Uterus (tissue), 4 donors: Measurements from ENCODE around the gene PTPRN. TPM values are rescaled to one million over a fixed set of nuclear protein-coding genes. Genes with fewer than 3 reads are reported as not detected.

Source experiments
- DNase-seq, 2 donors: peaks; one replicate each; pipeline ENCODE4 v3.0.0-alpha.2; 2019 to 2020
- H3K27ac ChIP-seq, 2 donors: fragments of 200-600 bp; sonication (generic); 1 replicate in 1 of 2; 2 replicates in 1 of 2; pipeline ENCODE4 v1.5.1; 2016 to 2018
- H3K27me3 ChIP-seq, 2 donors: fragments of 200-600 bp; sonication (generic); one replicate each; pipeline ENCODE4 v1.5.1; 2018 to 2019; ENCODE audit warnings: control low read depth in 1 of 2
- H3K36me3 ChIP-seq, 2 donors: fragments of 200-600 bp; sonication (generic); one replicate each; pipeline ENCODE4 v1.5.1; 2019; ENCODE audit warnings: control low read depth in 1 of 2
- H3K4me1 ChIP-seq, 2 donors: fragments of 200-600 bp; sonication (generic); one replicate each; pipeline ENCODE4 v1.5.1; 2018 to 2019; ENCODE audit warnings: control low read depth in 1 of 2
- H3K4me3 ChIP-seq, 2 donors: fragments of 200-600 bp; sonication (generic); 1 replicate in 1 of 2; 2 replicates in 1 of 2; pipeline ENCODE4 v1.5.1; 2018 to 2019; ENCODE audit warnings: mild to moderate bottlenecking in 1 of 2
- H3K9me3 ChIP-seq, 2 donors: fragments of 200-600 bp; sonication (generic); one replicate each; pipeline ENCODE4 v1.5.1; 2019; ENCODE audit warnings: control low read depth in 1 of 2
- POLR2A ChIP-seq, 2 donors: fragments of 450-650 bp; IDR thresholded peaks; one replicate each; pipeline ENCODE4 v1.6.1; 2016; ENCODE audit warnings: antibody characterized with exemption in 2 of 2, mild to moderate bottlenecking in 1 of 2, moderate library complexity in 1 of 2
- intact Hi-C: fragments of 100-400 bp; cut with DNase I; formaldehyde crosslinking; loops from one replicate; pipeline ENCODE4 v1.15.1; 2023; ENCODE audit warnings: low total_unique reads
- total RNA-seq, 4 donors: library from RNA; depleted of rRNA in 3 of 4; stranded (reverse); fragments of >200 nt in 3 of 4; gene quantifications; one replicate each; pipeline versions ENCODE4 v1.1.0 to v1.2.4, GENCODE V29; 2014 to 2023
- TF ChIP-seq, protein P1 (sequence below), 4 experiments: fragments of 200-600 bp in 2 of 4; fragments of 450-650 bp in 2 of 4; sonication (generic) in 2 of 4; IDR thresholded peaks; one replicate each; pipeline ENCODE4 v1.5.1; 2016 to 2019; ENCODE audit warnings: antibody characterized with exemption in 4 of 4, mild to moderate bottlenecking in 2 of 4, moderate library complexity in 1 of 4
- donor health status: DM: yes; HTN: yes; CAD: no.

PTPRN gene
- total RNA-seq, 4 donors from 2014 or later = 0.21 to 0.55 TPM; not detected in 2

DNA sequence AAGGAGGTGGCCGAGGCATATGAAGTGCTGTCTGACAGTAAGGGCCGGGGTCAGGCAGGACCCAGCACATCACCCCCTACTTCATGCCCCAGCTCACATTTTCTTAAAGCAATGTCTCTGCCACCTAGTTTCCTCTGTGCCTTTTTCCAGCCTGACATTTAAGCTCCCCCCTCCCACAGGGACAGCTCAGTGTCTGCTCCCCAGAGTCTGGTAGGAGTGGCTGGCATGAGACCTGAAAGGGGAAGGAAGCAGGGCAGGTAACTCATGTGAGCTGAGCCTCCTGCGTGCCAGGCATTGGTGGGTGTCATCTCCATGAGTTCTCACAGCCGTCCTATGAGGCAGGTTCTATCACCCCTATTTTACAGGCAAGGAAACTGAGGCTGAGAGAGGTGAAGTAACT lies 28.6 kb downstream of the PTPRN start:
- Histone ChIP-seq H3K4me3 (no peak overlapping the region), H3K27ac (peak overlapping the region; percentile 99), H3K4me1 (peaks cover 8 to 10% of the 10 kb centered on the region in 2 donors), H3K27me3 (no peaks in the 10 kb centered on the region), H3K9me3 (no peaks in the 10 kb centered on the region), H3K36me3 (no peaks in the 10 kb centered on the region)
- intact Hi-C loops = no loop called here
- no peak for DNase-seq
- no peak for TF ChIP-seq POLR2A (IDR thresholded peaks at IDR 0.05)

DNA sequence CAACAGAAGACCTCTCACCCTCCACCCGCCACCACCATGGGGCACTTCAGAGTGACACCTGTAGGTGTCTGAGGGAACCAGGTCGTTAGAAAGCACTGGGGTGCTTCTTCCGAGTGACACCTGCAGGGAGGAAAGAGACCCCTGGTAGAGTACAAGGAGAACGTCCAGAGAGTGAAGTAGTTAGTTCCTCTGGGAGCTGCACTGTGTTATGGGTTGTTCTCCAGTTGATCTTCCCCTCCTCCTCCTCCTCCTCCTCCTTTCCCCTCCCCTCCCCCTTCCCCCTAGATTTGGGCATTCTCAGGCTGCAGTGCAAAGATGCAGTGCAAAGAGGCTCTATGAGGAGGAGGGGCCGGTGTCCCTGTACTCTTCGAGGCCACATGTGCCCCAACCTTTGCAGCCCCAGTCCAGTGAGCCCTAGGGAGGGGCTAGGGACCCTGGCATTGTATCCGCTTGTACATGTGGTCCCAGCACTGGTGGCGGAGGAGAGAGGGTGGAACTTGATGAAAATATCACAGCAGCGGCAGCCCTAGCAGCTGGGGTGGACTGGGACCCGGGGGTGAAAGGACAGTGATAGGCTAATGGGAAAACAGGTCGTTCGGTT lies 29.2 kb downstream of the PTPRN start:
- Histone ChIP-seq H3K27ac (peak overlapping the region; percentile 99), H3K9me3 (no peaks in the 10 kb centered on the region), H3K4me3 (peak overlapping the region; percentile 58 to 77), H3K27me3 (no peaks in the 10 kb centered on the region), H3K4me1 (peaks cover 8 to 10% of the 10 kb centered on the region in 2 donors), H3K36me3 (no peaks in the 10 kb centered on the region)
- TF ChIP-seq, protein P1, sequence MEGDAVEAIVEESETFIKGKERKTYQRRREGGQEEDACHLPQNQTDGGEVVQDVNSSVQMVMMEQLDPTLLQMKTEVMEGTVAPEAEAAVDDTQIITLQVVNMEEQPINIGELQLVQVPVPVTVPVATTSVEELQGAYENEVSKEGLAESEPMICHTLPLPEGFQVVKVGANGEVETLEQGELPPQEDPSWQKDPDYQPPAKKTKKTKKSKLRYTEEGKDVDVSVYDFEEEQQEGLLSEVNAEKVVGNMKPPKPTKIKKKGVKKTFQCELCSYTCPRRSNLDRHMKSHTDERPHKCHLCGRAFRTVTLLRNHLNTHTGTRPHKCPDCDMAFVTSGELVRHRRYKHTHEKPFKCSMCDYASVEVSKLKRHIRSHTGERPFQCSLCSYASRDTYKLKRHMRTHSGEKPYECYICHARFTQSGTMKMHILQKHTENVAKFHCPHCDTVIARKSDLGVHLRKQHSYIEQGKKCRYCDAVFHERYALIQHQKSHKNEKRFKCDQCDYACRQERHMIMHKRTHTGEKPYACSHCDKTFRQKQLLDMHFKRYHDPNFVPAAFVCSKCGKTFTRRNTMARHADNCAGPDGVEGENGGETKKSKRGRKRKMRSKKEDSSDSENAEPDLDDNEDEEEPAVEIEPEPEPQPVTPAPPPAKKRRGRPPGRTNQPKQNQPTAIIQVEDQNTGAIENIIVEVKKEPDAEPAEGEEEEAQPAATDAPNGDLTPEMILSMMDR (IDR thresholded peaks at IDR 0.05) = no peak
- no peak for TF ChIP-seq POLR2A (IDR thresholded peaks at IDR 0.05)
- intact Hi-C loops = no loop called here
- DNase-seq = no peak

DNA sequence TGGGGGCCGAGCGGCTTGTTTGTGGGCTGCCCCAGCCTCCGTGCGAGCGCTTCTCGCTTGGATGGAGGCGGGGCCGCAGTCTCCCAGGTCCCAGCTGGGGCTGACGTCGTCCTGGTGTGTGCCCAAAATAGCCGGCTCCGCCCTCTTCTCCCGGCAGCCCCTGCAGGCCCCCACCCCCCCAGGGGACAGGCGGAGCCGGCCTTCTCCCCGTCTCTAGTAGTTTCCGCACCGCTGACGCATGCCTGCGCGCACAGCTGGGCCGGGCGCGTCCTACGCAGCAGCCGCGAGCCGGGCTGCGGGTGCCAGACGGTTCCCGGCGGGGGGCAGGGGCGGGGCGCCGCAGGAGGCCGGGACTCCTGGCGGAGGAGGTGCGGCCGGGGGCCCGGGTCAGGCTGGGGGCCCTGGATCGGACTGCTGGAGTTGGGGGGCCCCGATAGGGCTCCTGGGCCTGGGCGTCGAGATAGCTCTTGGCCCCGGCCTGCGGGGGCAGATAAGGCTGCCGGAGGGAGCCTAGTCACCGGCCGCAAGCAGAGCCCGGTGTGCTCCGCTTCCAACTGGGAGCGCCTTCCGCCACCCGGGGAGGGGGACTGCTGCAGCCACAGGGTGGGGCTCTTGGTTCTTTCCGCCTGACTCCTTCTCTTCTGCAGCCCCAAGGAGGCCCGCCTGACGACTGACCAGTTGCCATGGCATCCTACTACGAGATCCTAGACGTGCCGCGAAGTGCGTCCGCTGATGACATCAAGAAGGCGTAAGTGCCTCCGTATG lies 29.9 kb downstream of the PTPRN start, which contains the start of gene DNAJB2:
Gene DNAJB2 (plus strand): TSS at position 216 of the 765 bp plus-strand sequence. CDS start 468 bp downstream, at position 684.
- Histone ChIP-seq H3K4me3 (peak within 1 kb of the TSS; percentile 58 to 77), H3K27ac (peak within 1 kb of the TSS; percentile 99), H3K36me3 (no peaks in the 10 kb centered on the region), H3K9me3 (no peaks in the 10 kb centered on the region), H3K27me3 (no peaks in the 10 kb centered on the region), H3K4me1 (peaks cover 8 to 10% of the 10 kb centered on the region in 2 donors)
- DNase-seq = peak; percentile 99
- intact Hi-C loops = no loop called here
- peak; percentile 89 to 95 for TF ChIP-seq POLR2A (IDR thresholded peaks at IDR 0.05)
- TF ChIP-seq, protein P1 (IDR thresholded peaks at IDR 0.05) = peak in 2 of 4 experiments; percentile 4 to 33

DNA sequence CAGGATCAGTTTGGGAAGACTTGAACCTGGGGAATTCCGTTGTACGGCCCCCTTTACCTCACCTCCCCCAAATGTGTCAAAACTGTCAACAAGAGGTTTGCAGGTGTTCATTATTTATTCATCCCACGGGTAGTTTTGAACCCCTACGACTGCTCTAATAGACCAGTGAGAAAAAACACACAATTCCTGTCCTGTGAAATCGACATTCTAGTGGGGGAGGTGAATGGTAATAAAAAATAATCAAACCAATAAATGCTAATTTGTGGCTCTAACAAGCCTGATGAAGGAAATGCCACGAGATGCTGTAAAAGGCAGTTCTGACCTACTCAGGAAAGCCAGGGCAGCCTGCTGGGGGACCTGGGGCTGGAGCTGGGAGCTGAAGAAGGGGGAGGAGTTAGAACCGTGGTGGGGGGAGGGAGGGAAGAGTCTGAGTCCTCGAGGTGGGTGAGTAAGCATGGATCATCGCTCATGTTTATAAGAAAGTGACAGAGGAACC lies 30.5 kb downstream of the PTPRN start:
- Histone ChIP-seq H3K27ac (peak overlapping the region; percentile 99), H3K9me3 (no peaks in the 10 kb centered on the region), H3K36me3 (no peaks in the 10 kb centered on the region), H3K4me3 (peak overlapping the region; percentile 58 to 77), H3K4me1 (peaks cover 8 to 10% of the 10 kb centered on the region in 2 donors), H3K27me3 (no peaks in the 10 kb centered on the region)
- TF ChIP-seq POLR2A (IDR thresholded peaks at IDR 0.05) = no peak
- TF ChIP-seq, protein P1 (IDR thresholded peaks at IDR 0.05) = peak in 2 of 4 experiments; percentile 18 to 34
- DNase-seq = no peak
- intact Hi-C loops = no loop called here

DNA sequence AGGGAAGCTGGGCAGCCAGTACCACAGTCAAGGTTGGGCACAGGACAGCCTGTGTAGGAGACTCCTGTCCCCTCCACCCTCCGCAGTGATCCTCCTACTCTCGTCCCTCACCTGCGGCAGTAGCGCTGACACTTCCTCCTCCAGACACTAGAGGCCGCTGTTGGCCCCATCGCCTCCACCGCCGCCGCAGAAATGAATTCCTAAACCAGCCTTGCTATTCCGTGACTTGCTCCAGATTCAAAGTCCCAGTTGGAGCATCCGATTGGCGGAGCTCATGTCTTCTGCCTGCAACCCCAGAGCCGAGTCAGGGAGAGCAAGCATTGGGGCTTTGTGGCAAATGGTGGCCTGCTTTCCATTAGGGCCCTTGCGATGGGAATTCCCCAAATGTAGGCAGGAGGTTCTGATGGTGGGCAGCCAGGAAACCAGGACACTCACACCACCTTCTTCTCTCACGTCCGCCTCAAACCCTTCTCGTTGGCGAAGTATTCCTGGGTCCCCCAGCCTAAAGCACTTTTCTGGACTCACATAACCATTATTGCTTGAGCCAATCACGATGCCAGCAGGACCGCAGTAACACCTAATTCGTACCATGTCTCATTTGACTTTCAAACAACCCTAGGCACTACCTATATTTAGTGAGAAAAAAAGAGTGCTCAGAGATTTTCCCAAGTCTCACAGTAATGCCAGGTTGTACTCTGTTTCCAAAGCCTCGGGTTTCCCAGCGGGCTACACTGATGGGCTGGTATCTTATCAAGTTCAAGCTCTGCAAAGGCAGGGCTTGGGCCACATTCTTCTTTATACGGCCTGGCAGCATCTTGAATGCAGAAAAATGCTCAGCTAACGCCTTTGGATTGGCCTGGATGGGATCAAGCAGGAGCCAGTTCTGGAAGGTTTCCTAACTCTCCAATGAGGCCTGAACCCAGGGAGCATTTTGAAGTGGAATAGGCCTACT lies 31.2 kb downstream of the PTPRN start:
- H3K9me3 ChIP-seq = no peaks in the 10 kb centered on the region
- no peaks in the 10 kb centered on the region for H3K36me3 ChIP-seq
- TF ChIP-seq POLR2A (IDR thresholded peaks at IDR 0.05) = no peak
- TF ChIP-seq, protein P1 (IDR thresholded peaks at IDR 0.05) = peak; percentile 96 to 99 (median 97)
- peak overlapping the region; percentile 99 for H3K27ac ChIP-seq
- peak; percentile 82 to 86 for DNase-seq
- peaks cover 8 to 10% of the 10 kb centered on the region in 2 donors for H3K4me1 ChIP-seq
- intact Hi-C loops = no loop called here
- H3K4me3 ChIP-seq = peak overlapping the region in 1 of 2 donors; percentile 77
- no peaks in the 10 kb centered on the region for H3K27me3 ChIP-seq
